Thyroid gland (tissue), 4 donors: Measurements from ENCODE around the gene ARX.

Source experiments
- CTCF ChIP-seq, 6 experiments: fragments of 200-600 bp in 3 of 6; fragments of 450-650 bp in 3 of 6; sonication (generic) in 3 of 6; IDR thresholded peaks; one replicate each; pipeline ENCODE4 v1.5.1; 2016 to 2019; ENCODE audit warnings: antibody characterized with exemption in 6 of 6, mild to moderate bottlenecking in 2 of 6, inconsistent platforms in 1 of 6, moderate library complexity in 1 of 6
- POLR2A ChIP-seq, 2 donors: fragments of 450-650 bp; IDR thresholded peaks; one replicate each; pipeline ENCODE4 v1.6.1; 2017; ENCODE audit warnings: antibody characterized with exemption in 2 of 2, mild to moderate bottlenecking in 2 of 2, moderate library complexity in 1 of 2

GRCh38 chrX:24961809-24962208 is 54.0 kb downstream of the ARX start:
- no peak for TF ChIP-seq CTCF (IDR thresholded peaks at IDR 0.05)
- TF ChIP-seq POLR2A (IDR thresholded peaks at IDR 0.05), result no peak
